ENCODE data around the gene FERMT2. TPM values are rescaled to one million over a fixed set of nuclear protein-coding genes. Genes with fewer than 3 reads are reported as not detected.

The FERMT2 gene
- total and polyA plus RNA-seq, 2 donors (not counting 1 experiment from before 2014, with no cell fraction given) = 0.05 TPM; not detected in 1

DNA sequence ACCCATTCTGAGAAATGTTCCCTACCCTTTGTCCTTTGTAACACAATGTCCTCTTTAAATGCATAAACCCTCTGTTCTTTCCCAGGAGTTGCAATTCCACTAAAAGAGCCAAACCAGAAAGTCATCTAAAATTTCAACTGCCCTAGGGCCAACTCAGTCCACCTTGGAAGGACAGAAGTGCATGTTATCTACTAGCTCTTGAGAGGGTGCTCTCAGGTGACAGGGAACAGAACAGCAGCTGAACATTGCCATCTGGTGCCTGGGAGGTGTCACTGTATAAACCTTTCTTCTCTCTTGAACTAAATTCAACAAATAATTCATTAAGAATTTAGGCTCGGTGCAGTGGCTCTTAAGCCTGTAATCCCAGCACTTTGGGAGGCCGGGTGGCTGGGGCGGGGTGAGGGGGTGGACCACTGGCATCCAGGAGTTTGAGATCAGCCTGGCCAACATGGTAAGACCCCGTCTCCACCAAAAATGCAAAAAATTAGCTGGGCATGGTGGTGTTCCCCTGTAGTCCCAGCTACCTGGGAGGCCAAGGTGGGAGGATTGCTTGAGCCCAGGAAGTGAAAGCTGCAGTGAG, 10.3 kb upstream of the FERMT2 start:
- Histone ChIP-seq H3K9me3 (ENCODE audit: control extremely low read depth in 1 of 3, control insufficient read depth in 2 of 3, insufficient read depth in 1 of 3, low read length in 2 of 3) (no peaks in the 10 kb centered on the region), H3K4me2 (replicated peaks; ENCODE audit: low read depth, low read length, poor library complexity, severe bottlenecking) (no peak overlapping the region), H3K79me2 (ENCODE audit: control insufficient read depth, insufficient read depth, low read length) (no peaks in the 10 kb centered on the region), H3K36me3 (replicated peaks in 1 of 2; ENCODE audit: control extremely low read depth in 1 of 2, control insufficient read depth in 1 of 2, extremely low read depth in 1 of 2, insufficient read depth in 2 of 2, low read length in 1 of 2) (no peaks in the 10 kb centered on the region), H3K4me3 (ENCODE audit: control extremely low read depth in 1 of 5, extremely low read depth in 1 of 5, insufficient read depth in 1 of 5, low read depth in 2 of 5, low read length in 4 of 5) (no peak overlapping the region), H2AFZ (ENCODE audit: insufficient read depth, low read depth, low read length, poor library complexity, severe bottlenecking) (no peak overlapping the region), H3K27me3 (replicated peaks in 1 of 4; ENCODE audit: control extremely low read depth in 1 of 4, control insufficient read depth in 3 of 4, insufficient read depth in 4 of 4, low read length in 3 of 4) (no peaks in the 10 kb centered on the region), H3K4me1 (ENCODE audit: control insufficient read depth in 2 of 2, insufficient read depth in 2 of 2, low read length in 2 of 2) (no peaks in the 10 kb centered on the region), H3K27ac (ENCODE audit: low read length in 2 of 2) (no peak overlapping the region), H3K9ac (ENCODE audit: low read length) (no peak overlapping the region), H4K20me1 (ENCODE audit: control insufficient read depth, insufficient read depth, low read length, poor library complexity, severe bottlenecking) (no peaks in the 10 kb centered on the region)
- no peaks in the 10 kb centered on the region for H3K9me3 Mint-ChIP-seq (ENCODE audit: insufficient read depth)
- ChIA-PET POLR2A (no interaction called here), CTCF (interaction anchor here (0.7 to 1.9 kb wide), 9 partner anchors 9 to 661 kb away, joined by 4 to 13 read pairs (median 5); no protein-coding TSS in a partner anchor)
- ATAC-seq (ENCODE audit: low read depth) (peak; percentile 43), DNase-seq (peak; percentile 47)
- intact Hi-C loops (cut with micrococcal nuclease) = loop anchor here (1.0 kb wide), 1 partner anchor 138 kb away; no protein-coding TSS in a partner anchor
- TF ChIP-seq EZH2 (IDR thresholded peaks at IDR 0.05; ENCODE audit: borderline replicate concordance, insufficient read depth, low read depth, low read length, poor library complexity, severe bottlenecking) = no peak
- TF ChIP-seq, protein P1, sequence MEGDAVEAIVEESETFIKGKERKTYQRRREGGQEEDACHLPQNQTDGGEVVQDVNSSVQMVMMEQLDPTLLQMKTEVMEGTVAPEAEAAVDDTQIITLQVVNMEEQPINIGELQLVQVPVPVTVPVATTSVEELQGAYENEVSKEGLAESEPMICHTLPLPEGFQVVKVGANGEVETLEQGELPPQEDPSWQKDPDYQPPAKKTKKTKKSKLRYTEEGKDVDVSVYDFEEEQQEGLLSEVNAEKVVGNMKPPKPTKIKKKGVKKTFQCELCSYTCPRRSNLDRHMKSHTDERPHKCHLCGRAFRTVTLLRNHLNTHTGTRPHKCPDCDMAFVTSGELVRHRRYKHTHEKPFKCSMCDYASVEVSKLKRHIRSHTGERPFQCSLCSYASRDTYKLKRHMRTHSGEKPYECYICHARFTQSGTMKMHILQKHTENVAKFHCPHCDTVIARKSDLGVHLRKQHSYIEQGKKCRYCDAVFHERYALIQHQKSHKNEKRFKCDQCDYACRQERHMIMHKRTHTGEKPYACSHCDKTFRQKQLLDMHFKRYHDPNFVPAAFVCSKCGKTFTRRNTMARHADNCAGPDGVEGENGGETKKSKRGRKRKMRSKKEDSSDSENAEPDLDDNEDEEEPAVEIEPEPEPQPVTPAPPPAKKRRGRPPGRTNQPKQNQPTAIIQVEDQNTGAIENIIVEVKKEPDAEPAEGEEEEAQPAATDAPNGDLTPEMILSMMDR (IDR thresholded peaks at IDR 0.05) = peak; percentile 59
- no peak overlapping the region for H3K4me3 Mint-ChIP-seq
- WGBS (ENCODE audit: insufficient coverage) = 83% methylated on average over 4 of the region's 4 CpGs
- no peaks in the 10 kb centered on the region for H3K4me1 Mint-ChIP-seq
- H3K27me3 Mint-ChIP-seq = no peaks in the 10 kb centered on the region
- H3K27ac Mint-ChIP-seq = no peak overlapping the region

DNA sequence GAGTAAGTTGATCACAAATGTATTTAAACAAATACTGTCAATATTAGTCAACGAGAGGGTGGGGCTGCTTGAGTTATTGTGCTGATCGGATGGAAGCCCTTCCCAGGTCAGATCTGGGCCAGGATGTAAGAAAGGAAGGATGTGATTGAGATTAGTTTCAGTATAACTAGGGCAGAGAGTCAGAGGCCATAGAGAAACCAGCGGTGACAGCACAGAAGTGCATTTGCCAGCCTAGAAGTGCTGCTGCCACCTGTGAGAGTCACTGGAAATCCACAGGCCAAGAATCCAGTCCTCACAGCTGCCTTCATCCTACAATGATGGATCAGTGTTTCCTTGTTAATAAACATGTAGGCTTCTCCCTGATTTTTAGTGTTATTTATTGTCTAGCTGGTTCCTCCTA, 9.8 kb upstream of the FERMT2 start:
- Histone ChIP-seq H3K4me2 (replicated peaks; ENCODE audit: low read depth, low read length, poor library complexity, severe bottlenecking) (no peak overlapping the region), H3K36me3 (replicated peaks in 1 of 2; ENCODE audit: control extremely low read depth in 1 of 2, control insufficient read depth in 1 of 2, extremely low read depth in 1 of 2, insufficient read depth in 2 of 2, low read length in 1 of 2) (no peaks in the 10 kb centered on the region), H3K27me3 (replicated peaks in 1 of 4; ENCODE audit: control extremely low read depth in 1 of 4, control insufficient read depth in 3 of 4, insufficient read depth in 4 of 4, low read length in 3 of 4) (no peaks in the 10 kb centered on the region), H3K4me3 (ENCODE audit: control extremely low read depth in 1 of 5, extremely low read depth in 1 of 5, insufficient read depth in 1 of 5, low read depth in 2 of 5, low read length in 4 of 5) (no peak overlapping the region), H3K4me1 (ENCODE audit: control insufficient read depth in 2 of 2, insufficient read depth in 2 of 2, low read length in 2 of 2) (no peaks in the 10 kb centered on the region), H3K9ac (ENCODE audit: low read length) (no peak overlapping the region), H4K20me1 (ENCODE audit: control insufficient read depth, insufficient read depth, low read length, poor library complexity, severe bottlenecking) (no peaks in the 10 kb centered on the region), H3K79me2 (ENCODE audit: control insufficient read depth, insufficient read depth, low read length) (no peaks in the 10 kb centered on the region), H2AFZ (ENCODE audit: insufficient read depth, low read depth, low read length, poor library complexity, severe bottlenecking) (no peak overlapping the region), H3K9me3 (ENCODE audit: control extremely low read depth in 1 of 3, control insufficient read depth in 2 of 3, insufficient read depth in 1 of 3, low read length in 2 of 3) (no peaks in the 10 kb centered on the region), H3K27ac (ENCODE audit: low read length in 2 of 2) (no peak overlapping the region)
- DNase-seq (no peak), ATAC-seq (ENCODE audit: low read depth) (no peak)
- ChIA-PET POLR2A (no interaction called here), CTCF (interaction anchor here (0.7 to 1.9 kb wide), 9 partner anchors 9 to 660 kb away, joined by 4 to 13 read pairs (median 5); no protein-coding TSS in a partner anchor)
- Mint-ChIP-seq H3K9me3 (ENCODE audit: insufficient read depth) (no peaks in the 10 kb centered on the region), H3K4me3 (no peak overlapping the region), H3K27ac (no peak overlapping the region), H3K27me3 (no peaks in the 10 kb centered on the region), H3K4me1 (no peaks in the 10 kb centered on the region)
- intact Hi-C loops (cut with micrococcal nuclease) = loop anchor here (1.0 kb wide), 1 partner anchor 137 kb away; no protein-coding TSS in a partner anchor
- WGBS (ENCODE audit: insufficient coverage) = 84% methylated on average over 2 of the region's 3 CpGs
- TF ChIP-seq, protein P1 (IDR thresholded peaks at IDR 0.05) = no peak
- no peak for TF ChIP-seq EZH2 (IDR thresholded peaks at IDR 0.05; ENCODE audit: borderline replicate concordance, insufficient read depth, low read depth, low read length, poor library complexity, severe bottlenecking)

Measured in B cell (primary cell).